HG03108 (cell line): Measurements from ENCODE around the gene MR1.

ENCODE experiments used
- ATAC-seq: cut with Tn5 transposase; IDR thresholded peaks from one replicate; pipeline ENCODE4 v1.9.1; 2021; ENCODE audit warnings: moderate library complexity; ENCODE audit not compliant: unreplicated experiment

Gene MR1

GRCh38 chr1:181061891-181062835, 28.4 kb downstream of the MR1 start:
- ATAC-seq = peak; percentile 81

- peak; percentile 74 for ATAC-seq
These were observed 29.1 kb downstream of the MR1 start for GRCh38 chr1:181062836-181063428.

GRCh38 chr1:181064011-181064623, 30.3 kb downstream of the MR1 start:
- ATAC-seq = no peak

GRCh38 chr1:181064702-181065101, 30.9 kb downstream of the MR1 start:
- ATAC-seq = no peak

- ATAC-seq = no peak
These were observed 39.9 kb downstream of the MR1 start for GRCh38 chr1:181073638-181074037.

GRCh38 chr1:181075766-181076350, 42.1 kb downstream of the MR1 start:
- no peak for ATAC-seq

- no peak for ATAC-seq
These were observed 43.1 kb downstream of the MR1 start for GRCh38 chr1:181076852-181077251.

GRCh38 chr1:181077576-181078242, 43.9 kb downstream of the MR1 start:
- ATAC-seq = no peak

- no peak for ATAC-seq
These were observed 45.6 kb downstream of the MR1 start for GRCh38 chr1:181079382-181079781.

- no peak for ATAC-seq
These were observed 46.1 kb downstream of the MR1 start for GRCh38 chr1:181079920-181080319.

- ATAC-seq = no peak
These were observed 46.8 kb downstream of the MR1 start for GRCh38 chr1:181080556-181080955.

- no peak for ATAC-seq
These were observed 47.6 kb downstream of the MR1 start for GRCh38 chr1:181081395-181081794.

GRCh38 chr1:181083842-181084605, 50.2 kb downstream of the MR1 start:
- peak; percentile 30 for ATAC-seq

GRCh38 chr1:181084606-181084969, 50.8 kb downstream of the MR1 start:
- no peak for ATAC-seq

- ATAC-seq = no peak
These were observed 52.3 kb downstream of the MR1 start for GRCh38 chr1:181086091-181086490.

- no peak for ATAC-seq
These were observed 53.1 kb downstream of the MR1 start for GRCh38 chr1:181086926-181087325.

- no peak for ATAC-seq
These were observed 53.7 kb downstream of the MR1 start for GRCh38 chr1:181087400-181087901.

- ATAC-seq = peak; percentile 64
These were observed 54.6 kb downstream of the MR1 start, which contains the start of gene IER5 for GRCh38 chr1:181088079-181089016. IER5 (plus strand) TSS chr1:181088700; CDS start chr1:181088903, 203 bp downstream.
